HG02943 (cell line): ENCODE measurements around the gene LGI2.
"Not testable (repeated sequence)": the region's sequence is repeated elsewhere in the genome, so short reads cannot be mapped to it uniquely, and the experiment has no call there.

Experiments used
- ATAC-seq: cut with Tn5 transposase; IDR thresholded peaks from one replicate; pipeline ENCODE4 v1.9.1; 2021; ENCODE audit warnings: mild to moderate bottlenecking, low read depth, moderate library complexity; ENCODE audit not compliant: unreplicated experiment

The LGI2 gene

GRCh38 chr4:25030277-25031076 lies at the start of gene LGI2:
LGI2 (minus strand) TSS chr4:25030946; CDS start chr4:25030693, 253 bp downstream.
- no peak for ATAC-seq

- no peak for ATAC-seq
These were observed 47.8 kb upstream of the LGI2 start for GRCh38 chr4:25078523-25078922.

- no peak for ATAC-seq
These were observed 46.1 kb upstream of the LGI2 start for GRCh38 chr4:25076625-25077398.

GRCh38 chr4:25075851-25076250 lies 45.1 kb upstream of the LGI2 start:
- ATAC-seq: no peak

GRCh38 chr4:25075129-25075528 lies 44.4 kb upstream of the LGI2 start:
- no peak for ATAC-seq

- no peak for ATAC-seq
These were observed 39.8 kb upstream of the LGI2 start for GRCh38 chr4:25070545-25070944.

GRCh38 chr4:25069014-25069413 lies 38.3 kb upstream of the LGI2 start:
- no peak for ATAC-seq

GRCh38 chr4:25068386-25068785 lies 37.6 kb upstream of the LGI2 start:
- ATAC-seq: no peak

GRCh38 chr4:25065932-25066590 lies 35.3 kb upstream of the LGI2 start:
- no peak for ATAC-seq

GRCh38 chr4:25065431-25065858 lies 34.7 kb upstream of the LGI2 start:
- no peak for ATAC-seq

- ATAC-seq: not testable (repeated sequence)
These were observed 33.7 kb upstream of the LGI2 start for GRCh38 chr4:25064447-25064846.

- no peak for ATAC-seq
These were observed 32.4 kb upstream of the LGI2 start for GRCh38 chr4:25063116-25063515.

- no peak for ATAC-seq
These were observed 31.4 kb upstream of the LGI2 start for GRCh38 chr4:25062098-25062497.

- ATAC-seq: no peak
These were observed 30.9 kb upstream of the LGI2 start for GRCh38 chr4:25061602-25062001.

GRCh38 chr4:25060963-25061340 lies 30.2 kb upstream of the LGI2 start:
- no peak for ATAC-seq

GRCh38 chr4:25060241-25060962 lies 29.7 kb upstream of the LGI2 start:
- ATAC-seq: no peak

- ATAC-seq: no peak
These were observed 29.0 kb upstream of the LGI2 start for GRCh38 chr4:25059791-25060190.

GRCh38 chr4:25058796-25059195 lies 28.1 kb upstream of the LGI2 start:
- no peak for ATAC-seq

GRCh38 chr4:25057299-25057698 lies 26.6 kb upstream of the LGI2 start:
- ATAC-seq: no peak

- not testable (repeated sequence) for ATAC-seq
These were observed 21.3 kb upstream of the LGI2 start for GRCh38 chr4:25052037-25052436.

GRCh38 chr4:25051534-25051933 lies 20.8 kb upstream of the LGI2 start:
- no peak for ATAC-seq
